ENCODE results near the gene NPTX1. TPM values are rescaled to one million over a fixed set of nuclear protein-coding genes. Genes with fewer than 3 reads are reported as not detected.

NPTX1 gene
- total RNA-seq, 1 donor from 2014 or later, result 0.10 TPM

DNA sequence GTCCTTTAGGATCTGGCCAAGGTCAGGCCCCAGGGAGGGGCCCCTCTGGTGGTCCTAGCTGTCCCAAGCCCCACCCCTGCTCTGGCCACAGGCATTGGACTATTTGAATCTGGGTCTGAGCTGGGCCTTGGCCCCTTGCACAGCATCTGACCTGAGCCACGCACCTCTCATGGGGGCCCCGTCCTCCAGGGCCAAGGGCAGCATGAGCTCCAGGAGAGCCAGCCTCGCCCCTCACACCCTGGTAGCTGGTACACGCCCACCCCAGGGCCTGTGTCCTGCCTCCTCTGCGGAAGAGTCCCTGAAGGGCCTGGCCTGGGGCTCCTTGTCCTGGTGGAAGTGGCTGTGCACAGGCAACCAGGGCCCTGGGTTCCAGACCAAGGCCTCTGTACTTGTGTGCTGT lies 37.6 kb downstream of the NPTX1 start:
- peaks cover 16% of the 10 kb centered on the region for H3K27me3 Mint-ChIP-seq (ENCODE audit: unreplicated experiment)

DNA sequence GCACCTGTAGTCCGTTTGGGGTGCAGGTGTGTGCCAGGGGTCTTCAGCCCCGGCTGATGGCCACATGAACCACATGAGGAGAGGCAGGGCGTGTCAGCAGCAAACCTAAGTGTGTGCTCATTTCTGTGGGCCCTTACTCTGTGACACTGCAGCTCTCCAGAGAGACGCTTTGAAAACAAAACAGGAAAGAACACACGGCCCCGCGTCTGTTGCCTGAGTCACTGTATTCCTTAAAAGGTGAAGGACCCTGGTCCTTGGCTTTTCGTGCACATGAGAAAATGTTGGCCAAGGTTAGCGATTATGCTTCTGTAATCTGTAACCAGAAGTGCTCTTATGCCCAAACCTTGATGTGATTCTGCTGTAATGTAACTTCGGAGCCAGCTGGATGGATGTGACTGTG lies 38.9 kb downstream of the NPTX1 start:
- H3K27ac Mint-ChIP-seq (ENCODE audit: unreplicated experiment), result no peak overlapping the region
- H3K36me3 Mint-ChIP-seq (ENCODE audit: low read depth, unreplicated experiment), result peaks cover 5% of the 10 kb centered on the region
- DNase-seq (ENCODE audit: low spot score), result no peak
- no peaks in the 10 kb centered on the region for H3K9me3 Mint-ChIP-seq (ENCODE audit: unreplicated experiment)
- H3K27me3 Mint-ChIP-seq (ENCODE audit: unreplicated experiment), result peaks cover 12% of the 10 kb centered on the region
- H3K4me1 Mint-ChIP-seq (ENCODE audit: unreplicated experiment), result peaks cover 2% of the 10 kb centered on the region
- no peak overlapping the region for H3K4me3 Mint-ChIP-seq (ENCODE audit: unreplicated experiment)
- TF ChIP-seq, protein P1, sequence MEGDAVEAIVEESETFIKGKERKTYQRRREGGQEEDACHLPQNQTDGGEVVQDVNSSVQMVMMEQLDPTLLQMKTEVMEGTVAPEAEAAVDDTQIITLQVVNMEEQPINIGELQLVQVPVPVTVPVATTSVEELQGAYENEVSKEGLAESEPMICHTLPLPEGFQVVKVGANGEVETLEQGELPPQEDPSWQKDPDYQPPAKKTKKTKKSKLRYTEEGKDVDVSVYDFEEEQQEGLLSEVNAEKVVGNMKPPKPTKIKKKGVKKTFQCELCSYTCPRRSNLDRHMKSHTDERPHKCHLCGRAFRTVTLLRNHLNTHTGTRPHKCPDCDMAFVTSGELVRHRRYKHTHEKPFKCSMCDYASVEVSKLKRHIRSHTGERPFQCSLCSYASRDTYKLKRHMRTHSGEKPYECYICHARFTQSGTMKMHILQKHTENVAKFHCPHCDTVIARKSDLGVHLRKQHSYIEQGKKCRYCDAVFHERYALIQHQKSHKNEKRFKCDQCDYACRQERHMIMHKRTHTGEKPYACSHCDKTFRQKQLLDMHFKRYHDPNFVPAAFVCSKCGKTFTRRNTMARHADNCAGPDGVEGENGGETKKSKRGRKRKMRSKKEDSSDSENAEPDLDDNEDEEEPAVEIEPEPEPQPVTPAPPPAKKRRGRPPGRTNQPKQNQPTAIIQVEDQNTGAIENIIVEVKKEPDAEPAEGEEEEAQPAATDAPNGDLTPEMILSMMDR (IDR thresholded peaks at IDR 0.05; ENCODE audit: unreplicated experiment), result no peak

More for the DNA sequence above, 37.6 kb downstream of the NPTX1 start:
- Mint-ChIP-seq H3K36me3 (ENCODE audit: low read depth, unreplicated experiment) (peaks cover 5% of the 10 kb centered on the region), H3K4me3 (ENCODE audit: unreplicated experiment) (no peak overlapping the region), H3K9me3 (ENCODE audit: unreplicated experiment) (no peaks in the 10 kb centered on the region), H3K27ac (ENCODE audit: unreplicated experiment) (no peak overlapping the region), H3K4me1 (ENCODE audit: unreplicated experiment) (peaks cover 2% of the 10 kb centered on the region)
- no peak for DNase-seq (ENCODE audit: low spot score)
- TF ChIP-seq, protein P1 (IDR thresholded peaks at IDR 0.05; ENCODE audit: unreplicated experiment), result no peak

DNA sequence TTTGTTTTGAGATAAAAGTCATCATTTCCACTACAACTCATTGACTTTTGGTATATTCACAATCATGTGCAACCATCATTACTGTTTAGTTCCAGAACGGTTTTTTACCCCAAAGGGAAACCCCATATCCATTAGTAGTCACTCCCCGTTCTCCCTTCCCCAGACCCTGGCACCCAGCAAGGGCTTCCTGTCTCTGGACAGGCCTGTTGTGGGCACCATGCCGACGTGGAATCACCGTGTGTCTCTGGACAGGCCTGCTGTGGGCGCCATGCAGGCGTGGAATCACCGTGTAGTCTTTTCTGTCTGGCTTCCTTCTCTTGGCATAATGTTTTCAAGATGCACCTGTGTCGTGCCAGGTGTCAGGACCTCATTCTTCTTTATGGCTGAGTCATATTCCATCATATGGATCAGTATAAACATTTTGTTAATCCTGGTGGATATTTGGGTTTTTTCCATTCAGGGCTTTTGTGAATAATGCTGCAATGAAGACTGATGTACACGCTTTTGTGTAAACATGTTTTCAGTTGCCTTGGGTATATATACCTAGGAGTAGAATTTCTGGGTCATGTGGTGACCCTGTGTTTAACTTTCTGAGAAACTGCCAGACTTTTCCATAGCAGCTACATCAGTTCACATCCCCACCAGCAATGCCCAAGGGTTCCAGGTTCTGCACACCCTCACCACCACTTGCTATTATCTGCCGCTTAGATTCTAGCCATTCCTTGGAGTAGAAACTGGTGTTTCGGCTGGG lies 42.3 kb downstream of the NPTX1 start:
- TF ChIP-seq, protein P1 (IDR thresholded peaks at IDR 0.05; ENCODE audit: unreplicated experiment), result no peak

DNA sequence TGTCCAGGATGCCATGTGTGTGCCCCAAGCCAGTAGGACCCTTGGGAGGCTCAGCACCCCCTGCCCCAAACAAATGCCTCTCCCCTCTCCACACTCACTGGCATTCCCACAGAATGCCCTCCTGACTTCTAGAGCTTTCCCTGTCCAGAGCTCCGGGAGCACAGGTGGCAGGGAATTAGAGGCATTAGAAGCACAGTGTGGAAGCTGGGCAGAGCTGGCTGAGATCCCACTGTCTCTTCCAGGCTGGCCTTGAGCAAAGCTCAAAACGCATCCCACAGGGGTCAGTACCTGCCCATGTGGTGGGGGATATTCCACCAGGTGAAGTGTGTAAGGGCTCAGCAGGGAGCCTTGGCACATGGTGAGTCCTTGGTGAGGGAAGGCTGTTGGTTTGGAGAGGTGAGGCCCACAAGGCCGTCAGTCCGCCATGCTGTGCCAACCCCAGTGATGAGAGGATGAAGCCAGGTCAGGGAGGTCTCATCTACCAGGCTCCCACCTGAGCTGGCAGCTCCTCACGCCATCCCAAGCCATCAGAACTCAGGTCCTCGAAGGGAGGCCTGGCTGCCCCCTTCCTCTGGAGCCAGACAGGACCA lies 43.4 kb downstream of the NPTX1 start:
- Mint-ChIP-seq H3K9me3 (ENCODE audit: unreplicated experiment) (no peaks in the 10 kb centered on the region), H3K36me3 (ENCODE audit: low read depth, unreplicated experiment) (peaks cover 5% of the 10 kb centered on the region), H3K27me3 (ENCODE audit: unreplicated experiment) (peaks cover 8% of the 10 kb centered on the region), H3K4me3 (ENCODE audit: unreplicated experiment) (no peak overlapping the region), H3K4me1 (ENCODE audit: unreplicated experiment) (peaks cover 2% of the 10 kb centered on the region), H3K27ac (ENCODE audit: unreplicated experiment) (no peak overlapping the region)
- TF ChIP-seq, protein P1 (IDR thresholded peaks at IDR 0.05; ENCODE audit: unreplicated experiment), result no peak
- no peak for DNase-seq (ENCODE audit: low spot score)

More for the DNA sequence above, 42.3 kb downstream of the NPTX1 start:
- Mint-ChIP-seq H3K36me3 (ENCODE audit: low read depth, unreplicated experiment) (peaks cover 5% of the 10 kb centered on the region), H3K9me3 (ENCODE audit: unreplicated experiment) (no peaks in the 10 kb centered on the region), H3K4me1 (ENCODE audit: unreplicated experiment) (peaks cover 2% of the 10 kb centered on the region), H3K27ac (ENCODE audit: unreplicated experiment) (no peak overlapping the region), H3K27me3 (ENCODE audit: unreplicated experiment) (peaks cover 8% of the 10 kb centered on the region), H3K4me3 (ENCODE audit: unreplicated experiment) (no peak overlapping the region)
- DNase-seq (ENCODE audit: low spot score), result no peak

DNA sequence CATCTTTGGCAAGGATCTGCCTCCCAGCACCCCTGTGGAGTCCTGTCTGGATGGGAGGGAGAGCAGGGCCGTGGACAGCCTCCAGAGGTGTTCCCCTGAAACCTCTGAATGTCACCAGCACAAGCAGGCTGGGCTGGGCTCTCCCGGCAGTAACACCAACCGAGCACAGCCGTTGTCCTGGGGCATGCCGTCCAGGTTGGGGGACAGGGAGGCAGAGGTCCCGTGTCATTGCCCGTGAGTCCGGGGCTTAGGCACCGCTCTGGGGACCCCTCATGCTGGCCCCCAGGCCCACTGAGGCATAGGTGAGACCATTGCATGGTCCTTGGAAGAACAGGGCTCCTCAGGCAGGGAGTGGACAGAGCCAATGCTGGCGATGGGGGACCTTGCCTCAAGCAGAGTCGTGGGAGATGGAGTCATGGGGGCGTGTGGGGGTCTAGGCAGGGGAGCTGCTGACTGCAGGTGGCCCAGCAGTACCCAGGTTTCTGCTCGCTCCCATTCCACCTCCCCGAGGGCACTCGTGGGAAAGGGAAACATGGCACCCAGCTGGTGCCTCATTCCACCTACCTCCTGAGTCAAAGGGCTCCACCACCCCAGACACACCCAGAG lies 44.0 kb downstream of the NPTX1 start:
- Mint-ChIP-seq H3K4me1 (ENCODE audit: unreplicated experiment) (peaks cover 2% of the 10 kb centered on the region), H3K27me3 (ENCODE audit: unreplicated experiment) (peaks cover 8% of the 10 kb centered on the region), H3K27ac (ENCODE audit: unreplicated experiment) (no peak overlapping the region), H3K9me3 (ENCODE audit: unreplicated experiment) (no peaks in the 10 kb centered on the region), H3K4me3 (ENCODE audit: unreplicated experiment) (no peak overlapping the region), H3K36me3 (ENCODE audit: low read depth, unreplicated experiment) (peaks cover 5% of the 10 kb centered on the region)
- TF ChIP-seq, protein P1 (IDR thresholded peaks at IDR 0.05; ENCODE audit: unreplicated experiment), result no peak
- no peak for DNase-seq (ENCODE audit: low spot score)

Measured in endothelial cell (in vitro differentiated cells).